Ramos (cell line): Measurements from ENCODE around the gene MORN1.
"Not testable (repeated sequence)": the region's sequence is repeated elsewhere in the genome, so short reads cannot be mapped to it uniquely, and the experiment has no call there.

ENCODE experiments used
- in situ Hi-C: fragments of 300-500 bp; cut with MboI; formaldehyde crosslinking; loops from one replicate; pipeline ENCODE4 v1.14.3; 2022; ENCODE audit warnings: low sequenced_read_pairs; ENCODE audit not compliant: unreplicated experiment

The MORN1 gene

GRCh38 chr1:2391041-2391930 lies at the start of gene MORN1, which contains the start of gene RER1:
MORN1 (minus strand) TSS chr1:2391554; CDS start chr1:2391533, 21 bp downstream.
RER1 (plus strand) TSS chr1:2391841; CDS start chr1:2395791, 3,950 bp downstream.
- in situ Hi-C loops, result loop anchor here (25.0 kb wide), 1 partner anchor 779 kb away; the partner anchor contains the start of genes FNDC10 and MIB2

GRCh38 chr1:2440346-2440745 lies 49.0 kb upstream of the MORN1 start:
- in situ Hi-C loops, result not testable (repeated sequence)

GRCh38 chr1:2439369-2439768 lies 48.0 kb upstream of the MORN1 start:
- in situ Hi-C loops, result no loop called here

DNA sequence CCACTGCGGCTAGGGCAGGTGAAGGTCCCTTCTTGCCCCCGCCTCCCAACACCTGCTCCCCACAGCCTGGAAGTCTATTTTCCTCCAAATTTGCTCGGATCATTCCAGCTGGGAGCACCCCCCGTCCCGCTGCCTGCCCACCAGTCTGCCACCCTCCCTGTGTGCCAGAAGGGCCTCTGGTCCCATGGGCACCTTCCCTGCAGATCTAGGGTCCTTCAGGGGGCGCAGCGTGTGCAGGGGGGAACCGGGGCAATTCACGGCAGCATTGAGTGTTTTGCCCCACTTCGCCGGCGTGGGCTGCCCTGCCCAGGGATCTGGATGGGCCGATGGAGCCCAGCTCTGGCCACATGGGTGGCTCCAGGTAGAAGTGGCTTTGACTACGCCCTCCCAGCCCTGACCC lies 47.3 kb upstream of the MORN1 start:
- in situ Hi-C loops, result no loop called here

- in situ Hi-C loops, result no loop called here
These were observed 46.7 kb upstream of the MORN1 start for GRCh38 chr1:2438038-2438437.

DNA sequence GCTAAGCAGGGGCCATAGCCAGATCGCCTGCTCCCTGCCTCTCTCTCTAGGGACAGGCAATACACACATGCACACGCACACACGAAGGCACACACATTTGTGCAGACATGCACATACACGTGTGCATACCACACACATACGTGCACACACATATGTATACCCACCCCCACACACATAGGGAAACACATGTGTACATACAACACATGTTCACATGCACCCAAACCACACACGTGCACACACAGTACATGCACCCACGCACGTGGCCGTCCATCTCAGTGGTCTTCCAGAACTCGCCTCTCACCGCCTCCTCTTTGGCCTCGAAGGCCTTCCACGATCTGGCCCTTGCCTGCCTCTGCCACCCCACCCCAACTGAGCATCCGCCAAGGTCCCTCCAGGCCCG lies 46.3 kb upstream of the MORN1 start:
- in situ Hi-C loops, result no loop called here

DNA sequence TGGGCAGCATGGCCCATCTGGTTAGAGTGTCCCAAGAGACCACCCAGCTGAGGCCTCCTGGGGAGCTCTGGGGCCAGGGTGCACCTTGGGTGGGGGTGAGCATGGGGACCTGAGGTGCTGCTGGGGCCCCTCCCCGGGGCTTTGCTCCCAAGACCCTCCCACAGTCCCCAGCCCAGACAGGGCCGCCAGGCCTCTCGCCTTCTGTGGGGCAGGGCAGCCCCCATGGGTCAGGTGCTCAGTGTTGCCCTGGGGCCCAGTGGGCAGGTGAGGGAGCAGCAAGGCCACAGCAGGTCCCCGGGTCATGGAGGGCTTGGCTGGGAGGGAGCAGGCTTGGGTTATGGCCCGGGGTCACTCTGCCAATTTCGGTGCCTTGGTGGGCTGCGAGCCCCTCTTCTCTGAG lies 45.5 kb upstream of the MORN1 start:
- in situ Hi-C loops, result no loop called here

- in situ Hi-C loops, result no loop called here
These were observed 44.5 kb upstream of the MORN1 start for GRCh38 chr1:2435746-2436355.

- in situ Hi-C loops, result no loop called here
These were observed 43.7 kb upstream of the MORN1 start for GRCh38 chr1:2435091-2435490.

GRCh38 chr1:2433936-2434655 lies 42.7 kb upstream of the MORN1 start:
- in situ Hi-C loops, result no loop called here

GRCh38 chr1:2433196-2433595 lies 41.8 kb upstream of the MORN1 start:
- in situ Hi-C loops, result no loop called here

- in situ Hi-C loops, result no loop called here
These were observed 41.1 kb upstream of the MORN1 start for GRCh38 chr1:2432441-2432844.

- in situ Hi-C loops, result no loop called here
These were observed 40.2 kb upstream of the MORN1 start for GRCh38 chr1:2431518-2431917.

DNA sequence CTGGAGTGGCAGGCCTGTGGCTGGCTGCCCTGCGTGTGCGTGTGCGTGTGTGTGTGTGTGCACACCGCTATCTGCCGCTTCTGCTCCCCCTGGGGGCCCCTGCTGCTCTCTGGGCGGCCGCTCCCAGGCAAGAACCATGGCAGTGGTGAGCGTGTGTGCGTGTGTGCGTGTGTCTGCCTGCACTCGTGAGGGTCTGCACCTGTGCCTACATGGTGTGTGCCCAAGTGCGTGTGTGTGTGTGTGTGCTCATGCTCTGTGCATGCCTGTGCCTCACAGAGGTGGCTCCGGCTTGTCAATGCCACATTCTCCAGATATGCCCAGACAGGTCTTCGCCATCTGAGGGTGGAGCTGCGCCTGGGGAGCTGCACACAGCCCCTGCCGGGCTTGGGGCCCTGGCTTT lies 39.7 kb upstream of the MORN1 start:
- in situ Hi-C loops, result no loop called here

DNA sequence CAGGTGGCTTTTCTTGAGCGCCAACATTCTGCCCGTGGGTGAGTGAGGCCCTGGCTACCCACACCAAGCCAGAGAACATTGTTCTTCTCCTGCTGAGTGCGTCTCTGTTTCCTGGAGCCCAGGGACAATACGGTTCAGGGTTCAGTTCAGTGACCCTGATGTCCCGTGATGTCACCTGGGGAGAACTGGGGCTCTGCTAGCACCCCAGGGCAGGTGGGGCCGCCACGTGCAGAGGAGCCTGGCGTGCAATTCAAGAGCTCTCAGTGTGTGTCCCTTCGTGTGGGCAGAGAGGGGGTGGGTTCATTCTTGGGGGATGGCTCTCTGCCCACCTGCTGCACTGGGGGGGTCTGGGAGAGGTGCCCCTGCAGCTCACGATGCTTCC lies 39.2 kb upstream of the MORN1 start:
- in situ Hi-C loops, result no loop called here

DNA sequence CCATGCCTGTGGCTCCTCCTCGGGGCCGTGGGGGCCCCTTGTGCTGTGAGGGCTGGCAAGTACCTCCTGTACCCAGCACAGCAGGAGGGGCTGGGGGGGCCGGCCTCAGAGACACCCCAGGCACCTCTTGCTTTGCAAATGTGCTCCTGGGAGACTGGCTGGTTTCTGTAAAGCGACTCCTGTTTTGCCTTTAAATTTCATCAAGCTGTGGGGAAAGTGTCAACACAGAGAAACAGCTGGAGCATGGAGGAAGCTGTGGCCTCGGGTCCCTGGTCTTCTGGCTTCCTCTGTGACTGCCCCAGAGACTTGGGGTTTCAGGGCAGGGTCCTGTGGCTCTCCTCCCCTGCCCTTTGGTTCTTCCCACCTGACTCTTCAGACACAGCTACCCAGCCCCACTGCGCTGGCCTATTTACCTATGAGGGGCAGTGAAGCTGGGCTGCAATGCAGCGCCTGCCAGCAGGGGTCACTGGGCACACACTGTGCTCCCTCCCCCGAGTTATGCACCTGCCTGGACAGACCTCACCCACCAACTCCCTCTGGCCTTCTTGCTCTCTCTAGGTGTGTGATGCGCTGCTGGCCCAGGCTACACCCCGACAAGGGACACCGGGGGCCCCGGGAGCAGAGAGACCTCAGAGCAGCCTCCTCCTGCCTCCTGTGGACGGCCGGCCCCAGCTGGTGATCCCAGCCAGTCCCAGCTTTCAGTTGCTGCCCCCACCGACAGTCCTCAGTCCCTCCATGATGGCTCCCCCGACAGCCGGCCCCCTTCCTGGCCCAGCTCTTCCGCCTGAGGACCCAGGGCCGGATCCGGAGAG lies 38.6 kb upstream of the MORN1 start:
- in situ Hi-C loops, result no loop called here

DNA sequence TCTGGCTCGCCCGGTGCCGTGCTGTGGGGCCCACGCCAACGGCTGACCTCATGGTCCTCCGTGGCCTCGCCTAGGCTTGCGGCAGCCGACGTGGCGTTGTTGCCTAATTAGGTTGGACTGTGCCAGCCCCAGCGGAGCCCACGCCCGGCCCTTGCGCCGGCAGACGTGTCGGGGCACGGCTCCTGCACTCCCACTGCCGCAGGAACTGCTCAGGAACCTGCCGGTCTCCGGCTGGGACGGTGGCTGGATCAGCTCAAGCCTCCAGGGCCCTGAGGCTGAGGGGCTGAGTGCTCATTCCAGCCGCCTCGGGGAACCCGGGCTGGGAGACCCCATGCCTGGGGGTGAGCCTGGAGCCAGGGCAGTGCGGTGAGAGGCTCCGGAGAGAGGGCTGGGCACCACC lies 37.1 kb upstream of the MORN1 start:
- in situ Hi-C loops, result no loop called here

- in situ Hi-C loops, result no loop called here
These were observed 36.6 kb upstream of the MORN1 start for GRCh38 chr1:2427976-2428375.

GRCh38 chr1:2427051-2427450 lies 35.7 kb upstream of the MORN1 start:
- in situ Hi-C loops, result no loop called here

- in situ Hi-C loops, result no loop called here
These were observed 35.2 kb upstream of the MORN1 start for GRCh38 chr1:2426540-2426939.
